ENCODE results near the gene VASP. TPM values are rescaled to one million over a fixed set of nuclear protein-coding genes. Genes with fewer than 3 reads are reported as not detected.

The VASP gene
- total and polyA plus RNA-seq, 2 of the 13 experiments (the other 11 are each of a cell fraction or from before 2014, with no cell fraction given): 41.8 to 67.1 TPM

DNA sequence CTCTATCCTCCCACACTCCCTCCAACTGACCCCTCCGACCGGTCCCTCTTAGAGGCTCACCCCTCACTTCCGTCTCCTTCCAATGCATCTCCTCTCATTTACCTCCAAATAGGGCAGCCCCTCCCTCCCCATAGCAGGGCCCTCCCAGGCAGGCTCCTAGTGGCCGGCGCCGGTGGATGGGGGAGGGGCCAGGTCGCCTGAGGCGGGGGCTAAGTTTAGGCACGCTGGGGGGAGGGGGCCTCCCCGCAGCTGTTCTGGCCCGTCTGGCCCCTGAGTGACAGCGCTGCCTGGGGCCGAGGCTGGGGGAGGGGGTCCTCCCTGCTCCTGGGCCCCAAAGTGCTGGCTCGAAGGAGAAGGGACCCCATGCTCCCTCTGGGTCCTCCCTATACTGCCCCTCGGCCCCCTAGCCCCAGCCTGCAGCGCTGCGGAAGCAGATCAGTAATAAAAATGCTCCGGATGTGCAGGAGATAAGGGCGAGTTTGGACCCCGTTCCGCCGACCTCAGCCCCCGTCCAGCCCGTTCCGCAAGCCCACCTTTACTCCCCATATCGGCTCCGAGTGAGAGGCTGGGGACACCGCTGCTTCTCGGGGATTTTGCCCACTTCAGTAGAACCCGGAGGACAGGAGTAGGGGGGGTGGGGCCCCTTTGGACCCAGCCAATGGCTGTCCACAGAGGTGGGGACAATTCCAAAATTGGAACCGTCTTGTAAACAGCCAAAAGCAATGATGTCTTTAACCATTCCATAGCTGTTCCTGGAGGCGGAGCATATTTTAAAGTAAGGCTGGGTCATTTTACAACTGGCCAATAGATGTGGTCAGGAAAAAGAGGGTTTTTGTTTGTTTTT lies 14.4 kb upstream of the VASP start (continued):
- no peak for TF ChIP-seq FOXA1 (IDR thresholded peaks at IDR 0.05)
- TF ChIP-seq FOXA1 (CRISPR knock-in tag; IDR thresholded peaks at IDR 0.05): peak; percentile 49; the same call in 1 of the 2 replicates
- 0 out of 2 replicates have a peak, but pooled peaks have one; percentile 31 for TF ChIP-seq ZNF816 (CRISPR knock-in tag; IDR thresholded peaks at IDR 0.05; ENCODE audit: borderline replicate concordance)
- TF ChIP-seq NFYB (CRISPR knock-in tag; IDR thresholded peaks at IDR 0.05): peak; percentile 71
- TF ChIP-seq SAFB2 (CRISPR knock-in tag; IDR thresholded peaks at IDR 0.05; ENCODE audit: borderline replicate concordance, low read depth): no peak
- TF ChIP-seq HIVEP1 (CRISPR knock-in tag; IDR thresholded peaks at IDR 0.05): no peak
- TF ChIP-seq ZNF205 (CRISPR knock-in tag; IDR thresholded peaks at IDR 0.05): no peak
- TF ChIP-seq EP300 (IDR thresholded peaks at IDR 0.05; ENCODE audit: low read depth in 2 of 2, low read length in 2 of 2): no peak
- TF ChIP-seq EP300 (CRISPR knock-in tag; IDR thresholded peaks at IDR 0.05; ENCODE audit: borderline replicate concordance): no peak
- TF ChIP-seq ZNF263 (CRISPR knock-in tag; IDR thresholded peaks at IDR 0.05): peak; percentile 47; the same call in 1 of the 2 replicates
- TF ChIP-seq, protein P1, sequence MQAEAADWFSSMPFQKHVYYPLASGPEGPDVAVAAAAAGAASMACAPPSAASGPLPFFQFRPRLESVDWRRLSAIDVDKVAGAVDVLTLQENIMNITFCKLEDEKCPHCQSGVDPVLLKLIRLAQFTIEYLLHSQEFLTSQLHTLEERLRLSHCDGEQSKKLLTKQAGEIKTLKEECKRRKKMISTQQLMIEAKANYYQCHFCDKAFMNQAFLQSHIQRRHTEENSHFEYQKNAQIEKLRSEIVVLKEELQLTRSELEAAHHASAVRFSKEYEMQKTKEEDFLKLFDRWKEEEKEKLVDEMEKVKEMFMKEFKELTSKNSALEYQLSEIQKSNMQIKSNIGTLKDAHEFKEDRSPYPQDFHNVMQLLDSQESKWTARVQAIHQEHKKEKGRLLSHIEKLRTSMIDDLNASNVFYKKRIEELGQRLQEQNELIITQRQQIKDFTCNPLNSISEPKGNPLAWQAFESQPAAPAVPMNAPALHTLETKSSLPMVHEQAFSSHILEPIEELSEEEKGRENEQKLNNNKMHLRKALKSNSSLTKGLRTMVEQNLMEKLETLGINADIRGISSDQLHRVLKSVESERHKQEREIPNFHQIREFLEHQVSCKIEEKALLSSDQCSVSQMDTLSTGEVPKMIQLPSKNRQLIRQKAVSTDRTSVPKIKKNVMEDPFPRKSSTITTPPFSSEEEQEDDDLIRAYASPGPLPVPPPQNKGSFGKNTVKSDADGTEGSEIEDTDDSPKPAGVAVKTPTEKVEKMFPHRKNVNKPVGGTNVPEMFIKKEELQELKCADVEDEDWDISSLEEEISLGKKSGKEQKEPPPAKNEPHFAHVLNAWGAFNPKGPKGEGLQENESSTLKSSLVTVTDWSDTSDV (CRISPR knock-in tag; IDR thresholded peaks at IDR 0.05): no peak
- TF ChIP-seq ARID2 (CRISPR knock-in tag; IDR thresholded peaks at IDR 0.05; ENCODE audit: borderline replicate concordance): 0 out of 2 replicates have a peak, but pooled peaks have one; percentile 46
- TF ChIP-seq, protein P2, sequence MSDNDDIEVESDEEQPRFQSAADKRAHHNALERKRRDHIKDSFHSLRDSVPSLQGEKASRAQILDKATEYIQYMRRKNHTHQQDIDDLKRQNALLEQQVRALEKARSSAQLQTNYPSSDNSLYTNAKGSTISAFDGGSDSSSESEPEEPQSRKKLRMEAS (IDR thresholded peaks at IDR 0.05): peak; percentile 49; the same call in 1 of the 2 replicates
- TF ChIP-seq NAIF1 (CRISPR knock-in tag; IDR thresholded peaks at IDR 0.05; ENCODE audit: borderline replicate concordance): 0 out of 2 replicates have a peak, but pooled peaks have one; percentile 23
- TF ChIP-seq ZNF619 (CRISPR knock-in tag; IDR thresholded peaks at IDR 0.05): no peak
- TF ChIP-seq, protein P3, sequence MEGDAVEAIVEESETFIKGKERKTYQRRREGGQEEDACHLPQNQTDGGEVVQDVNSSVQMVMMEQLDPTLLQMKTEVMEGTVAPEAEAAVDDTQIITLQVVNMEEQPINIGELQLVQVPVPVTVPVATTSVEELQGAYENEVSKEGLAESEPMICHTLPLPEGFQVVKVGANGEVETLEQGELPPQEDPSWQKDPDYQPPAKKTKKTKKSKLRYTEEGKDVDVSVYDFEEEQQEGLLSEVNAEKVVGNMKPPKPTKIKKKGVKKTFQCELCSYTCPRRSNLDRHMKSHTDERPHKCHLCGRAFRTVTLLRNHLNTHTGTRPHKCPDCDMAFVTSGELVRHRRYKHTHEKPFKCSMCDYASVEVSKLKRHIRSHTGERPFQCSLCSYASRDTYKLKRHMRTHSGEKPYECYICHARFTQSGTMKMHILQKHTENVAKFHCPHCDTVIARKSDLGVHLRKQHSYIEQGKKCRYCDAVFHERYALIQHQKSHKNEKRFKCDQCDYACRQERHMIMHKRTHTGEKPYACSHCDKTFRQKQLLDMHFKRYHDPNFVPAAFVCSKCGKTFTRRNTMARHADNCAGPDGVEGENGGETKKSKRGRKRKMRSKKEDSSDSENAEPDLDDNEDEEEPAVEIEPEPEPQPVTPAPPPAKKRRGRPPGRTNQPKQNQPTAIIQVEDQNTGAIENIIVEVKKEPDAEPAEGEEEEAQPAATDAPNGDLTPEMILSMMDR (CRISPR knock-in tag; IDR thresholded peaks at IDR 0.05): peak; percentile 5; the same call in 1 of the 2 replicates
- TF ChIP-seq, protein P4, sequence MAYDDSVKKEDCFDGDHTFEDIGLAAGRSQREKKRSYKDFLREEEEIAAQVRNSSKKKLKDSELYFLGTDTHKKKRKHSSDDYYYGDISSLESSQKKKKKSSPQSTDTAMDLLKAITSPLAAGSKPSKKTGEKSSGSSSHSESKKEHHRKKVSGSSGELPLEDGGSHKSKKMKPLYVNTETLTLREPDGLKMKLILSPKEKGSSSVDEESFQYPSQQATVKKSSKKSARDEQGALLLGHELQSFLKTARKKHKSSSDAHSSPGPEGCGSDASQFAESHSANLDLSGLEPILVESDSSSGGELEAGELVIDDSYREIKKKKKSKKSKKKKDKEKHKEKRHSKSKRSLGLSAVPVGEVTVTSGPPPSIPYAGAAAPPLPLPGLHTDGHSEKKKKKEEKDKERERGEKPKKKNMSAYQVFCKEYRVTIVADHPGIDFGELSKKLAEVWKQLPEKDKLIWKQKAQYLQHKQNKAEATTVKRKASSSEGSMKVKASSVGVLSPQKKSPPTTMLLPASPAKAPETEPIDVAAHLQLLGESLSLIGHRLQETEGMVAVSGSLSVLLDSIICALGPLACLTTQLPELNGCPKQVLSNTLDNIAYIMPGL (CRISPR knock-in tag; IDR thresholded peaks at IDR 0.05; ENCODE audit: borderline replicate concordance in 1 of 2, low read depth in 1 of 2): peak; percentile 13 to 51; a peak in 2 of 4 replicates
